ENCODE results near the gene GSC2.

GSC2 gene

DNA sequence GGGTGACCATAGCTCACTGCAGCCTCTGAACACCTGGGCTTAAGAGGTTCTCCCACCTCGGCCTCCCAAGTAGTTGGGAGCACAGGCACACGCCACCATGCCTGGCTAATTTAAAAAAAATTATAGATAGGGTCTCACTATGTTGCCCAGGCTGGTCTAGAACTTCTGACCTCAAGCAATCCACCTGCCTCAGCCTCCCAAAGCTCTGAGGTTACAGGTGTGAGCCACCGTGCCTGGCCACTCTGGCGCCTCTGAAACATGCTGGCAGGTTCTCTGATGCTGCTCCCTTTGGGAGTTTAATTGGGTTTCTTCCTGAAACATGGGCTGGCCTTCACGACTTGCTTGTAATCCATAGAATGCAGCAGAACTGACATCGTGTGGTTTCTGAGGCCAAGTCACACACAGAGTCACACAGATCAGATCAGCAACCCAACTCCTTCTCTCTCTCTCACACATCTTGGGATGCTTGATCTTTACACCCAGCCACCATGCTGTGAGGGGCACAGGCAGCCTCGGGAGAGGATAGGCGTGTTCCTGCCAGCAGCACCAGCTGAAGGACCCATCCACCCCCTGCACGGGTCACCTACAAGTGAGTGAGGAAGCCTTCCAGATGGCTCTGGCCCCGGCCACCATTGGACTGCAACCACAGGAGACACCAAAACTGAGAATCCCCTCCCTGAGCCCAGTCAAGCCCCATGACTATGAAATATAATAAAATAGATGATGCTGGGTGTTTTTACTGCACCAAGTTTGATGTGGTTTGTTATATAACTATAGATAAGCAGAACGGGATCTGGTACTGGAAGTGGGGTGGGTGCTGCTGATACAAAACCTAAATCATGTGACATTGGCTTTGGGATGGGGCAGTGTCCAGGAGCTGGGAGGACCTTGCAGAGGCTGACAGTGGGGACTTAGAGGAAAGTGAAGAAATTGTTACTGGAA lies 3.1 kb upstream of the GSC2 start:
- no peak for DNase-seq

DNA sequence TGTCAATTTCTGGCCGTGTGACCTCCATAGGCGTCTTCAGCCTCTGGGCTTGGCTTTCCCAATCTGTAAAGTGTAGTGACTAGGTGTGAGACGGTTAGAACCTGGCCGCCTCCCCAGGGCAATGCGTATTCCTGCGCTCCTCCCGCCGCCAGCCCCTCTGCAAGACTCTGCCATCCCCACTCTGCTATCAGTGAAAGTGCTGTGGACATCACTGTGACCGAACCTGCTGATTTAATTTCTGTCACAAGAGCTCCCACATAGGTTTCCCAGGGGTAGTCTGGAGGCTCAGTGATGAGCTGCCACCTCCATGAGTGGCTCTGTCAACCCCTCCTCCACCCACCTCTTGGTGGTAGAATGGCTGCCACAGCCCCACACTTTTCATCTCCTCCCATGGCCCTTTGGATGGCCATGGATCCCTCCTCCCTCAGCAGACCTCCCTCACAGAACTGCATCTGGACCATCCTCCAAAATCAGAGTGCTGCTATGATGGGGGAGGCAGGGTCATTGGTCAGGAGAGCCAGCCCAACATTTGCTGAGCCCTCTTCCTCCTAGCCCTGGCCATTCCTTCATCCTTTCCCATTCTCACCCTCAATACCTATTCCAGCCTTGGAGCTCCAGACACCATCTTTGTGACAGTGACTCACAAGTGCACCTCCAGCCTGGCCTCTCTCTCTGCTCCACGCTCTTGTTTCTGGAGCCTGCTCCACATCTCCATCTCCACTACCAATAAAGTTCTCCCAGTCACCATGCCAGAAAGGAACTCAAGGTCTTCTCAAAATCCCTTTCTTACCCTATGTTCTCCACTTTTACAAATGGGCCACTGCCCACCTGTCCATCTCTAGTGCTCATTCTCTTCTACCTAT lies 1.5 kb upstream of the GSC2 start:
- no peak for DNase-seq

GRCh38 chr22:19150482-19151328 lies 613 bp upstream of the GSC2 start:
- no peak for DNase-seq

GRCh38 chr22:19149047-19149883 lies 827 bp downstream of the GSC2 start:
- peak; percentile 16 to 32 for DNase-seq

- DNase-seq, result no peak
These were observed 1.6 kb downstream of the GSC2 start for GRCh38 chr22:19148417-19149046.

DNA sequence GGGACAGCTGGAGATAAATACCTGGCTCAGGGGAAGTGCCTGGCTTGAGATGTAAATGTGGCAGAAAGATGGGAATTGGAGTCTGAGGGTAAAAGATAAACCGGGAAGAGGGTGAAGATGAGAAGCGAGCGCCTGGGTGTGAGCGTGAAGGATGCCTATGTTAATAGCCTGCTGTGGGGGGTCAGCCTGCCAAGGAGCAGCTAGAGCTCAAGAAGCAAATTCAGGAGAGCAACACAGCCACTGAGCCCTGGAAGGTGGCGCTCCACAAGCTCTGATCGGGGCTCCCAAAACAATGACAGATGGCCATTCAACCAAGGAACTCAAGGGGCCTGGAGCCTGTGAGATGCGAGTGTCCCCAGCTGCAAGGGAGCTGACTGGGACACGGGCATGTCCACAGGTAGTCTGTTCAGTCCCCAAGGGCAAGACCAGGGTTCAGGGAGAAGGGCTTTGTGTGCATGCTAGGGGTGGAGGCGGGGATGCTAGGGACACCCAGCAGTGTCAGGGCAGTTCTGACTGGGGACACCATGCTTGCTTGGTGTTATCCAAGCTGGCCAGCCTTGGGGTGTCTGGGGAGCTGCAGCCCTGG lies 2.8 kb downstream of the GSC2 start:
- DNase-seq, result no peak

- DNase-seq, result no peak
These were observed 3.7 kb downstream of the GSC2 start for GRCh38 chr22:19146215-19146968.

DNA sequence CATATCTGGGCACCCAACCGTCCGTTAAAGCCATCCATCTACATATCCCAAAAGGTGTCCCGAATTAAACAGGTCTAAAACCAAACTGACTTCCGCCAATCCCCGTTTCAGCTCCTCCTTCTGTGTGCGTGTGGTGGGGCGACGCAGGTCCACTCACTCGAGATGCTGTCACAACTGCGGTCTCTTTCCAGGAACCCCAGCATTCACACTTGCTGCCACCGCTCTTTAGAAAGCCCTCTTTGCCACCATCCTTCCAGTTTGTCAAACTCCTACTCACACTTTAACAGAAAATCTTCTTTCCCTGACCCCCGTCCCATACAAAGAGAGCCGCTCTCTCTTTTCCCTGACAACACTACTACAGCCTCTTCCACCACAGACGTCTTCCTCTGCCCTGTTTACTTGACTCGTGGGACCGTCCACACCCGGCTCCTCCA lies 6.1 kb downstream of the GSC2 start:
- peak; percentile 53 to 58 for DNase-seq

DNA sequence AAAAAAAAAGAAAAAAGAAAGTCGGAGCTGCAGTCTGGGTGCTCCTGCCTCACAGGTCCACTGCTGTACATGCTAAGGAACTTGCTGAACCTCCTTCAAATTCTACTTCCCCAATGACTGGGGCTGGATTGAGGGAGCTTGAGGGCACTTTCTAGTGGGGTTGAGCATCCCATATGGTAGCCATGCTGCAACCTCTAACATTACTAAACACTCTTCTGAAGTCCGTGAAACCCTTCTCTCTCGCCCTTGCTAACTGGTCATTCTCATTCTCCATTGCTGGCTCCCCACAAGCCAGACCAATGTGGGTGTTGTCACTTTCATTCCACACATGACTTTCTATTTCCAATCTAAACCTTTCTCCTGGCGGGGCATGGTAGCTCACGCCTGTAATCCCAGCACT lies 6.9 kb downstream of the GSC2 start:
- no peak for DNase-seq

- no peak for DNase-seq
These were observed 7.7 kb downstream of the GSC2 start for GRCh38 chr22:19142394-19142793.

DNA sequence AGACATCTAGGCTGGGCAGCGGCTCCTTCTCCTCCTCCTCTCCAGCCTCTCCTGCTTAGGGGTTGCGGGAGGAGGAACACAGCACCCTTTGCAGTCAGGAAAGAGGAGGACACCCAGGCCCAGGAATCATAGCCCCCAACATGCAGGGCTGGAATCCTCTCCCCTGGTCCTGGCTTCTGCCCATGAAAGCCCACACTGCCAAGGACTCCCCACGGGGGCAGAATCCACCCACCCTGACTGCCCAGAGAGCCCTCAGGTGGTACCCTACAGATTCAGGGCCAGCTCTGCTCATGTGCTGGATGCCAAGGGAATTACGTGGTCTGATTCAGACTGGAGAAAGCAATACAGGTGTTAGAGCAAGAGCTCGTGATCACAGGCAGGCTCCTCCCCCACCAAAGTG lies 10.1 kb downstream of the GSC2 start:
- no peak for DNase-seq

DNA sequence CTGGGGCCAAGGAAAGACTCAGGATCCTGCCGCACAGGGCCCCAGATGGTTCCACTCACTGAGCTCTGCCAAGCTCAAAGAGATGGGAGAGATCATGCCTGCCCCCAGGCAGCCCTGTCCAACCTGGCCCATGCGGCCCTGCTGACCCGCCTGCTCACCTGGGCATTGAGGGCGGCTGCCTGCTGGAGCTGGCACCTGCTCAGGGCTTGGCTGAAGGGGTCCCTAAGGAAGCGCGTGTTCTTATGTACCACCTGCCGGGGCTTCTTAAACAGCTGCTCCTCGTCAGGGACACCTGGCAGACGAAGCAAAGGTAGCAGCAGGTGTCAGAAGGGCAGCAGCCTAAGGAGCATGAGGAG lies 11.1 kb downstream of the GSC2 start:
- DNase-seq, result no peak

DNA sequence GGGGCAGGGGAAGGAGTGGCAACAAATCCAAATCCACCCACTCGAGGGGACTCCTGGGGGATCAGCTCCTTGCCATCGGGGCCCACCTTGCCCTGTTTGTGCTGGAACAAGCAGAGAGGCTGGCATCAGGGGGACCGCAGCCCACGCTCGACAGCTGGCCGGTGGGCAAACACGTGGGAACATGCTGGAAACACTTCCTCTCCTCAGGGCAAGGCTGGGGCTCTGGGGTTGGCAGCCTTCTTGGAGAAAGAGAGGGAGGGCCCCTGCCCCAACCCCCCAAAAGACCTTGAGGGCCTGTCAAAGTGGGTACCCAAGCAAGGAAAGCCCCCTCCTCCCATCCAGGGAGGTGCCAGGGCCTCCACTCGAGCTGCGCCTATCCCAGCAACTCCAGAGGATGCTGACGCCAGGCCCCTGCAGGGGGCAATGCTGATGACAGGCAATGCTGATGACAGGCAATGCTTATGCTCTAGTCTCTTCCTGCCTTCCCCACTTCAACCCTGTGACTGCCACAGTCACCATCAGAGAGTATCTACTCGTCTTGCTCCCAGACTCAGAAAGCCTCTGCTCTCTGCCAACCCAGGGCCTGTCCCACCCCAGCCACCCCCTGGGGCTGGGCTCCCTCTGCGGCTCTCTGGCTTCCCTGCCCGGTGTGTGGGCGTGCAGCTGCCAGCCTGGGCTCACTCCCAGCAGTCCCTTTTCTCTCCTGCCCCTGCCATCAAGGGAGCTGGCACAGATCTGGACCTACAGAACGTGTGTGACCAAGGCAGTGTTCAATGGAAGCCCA lies 11.7 kb downstream of the GSC2 start:
- DNase-seq, result no peak

DNA sequence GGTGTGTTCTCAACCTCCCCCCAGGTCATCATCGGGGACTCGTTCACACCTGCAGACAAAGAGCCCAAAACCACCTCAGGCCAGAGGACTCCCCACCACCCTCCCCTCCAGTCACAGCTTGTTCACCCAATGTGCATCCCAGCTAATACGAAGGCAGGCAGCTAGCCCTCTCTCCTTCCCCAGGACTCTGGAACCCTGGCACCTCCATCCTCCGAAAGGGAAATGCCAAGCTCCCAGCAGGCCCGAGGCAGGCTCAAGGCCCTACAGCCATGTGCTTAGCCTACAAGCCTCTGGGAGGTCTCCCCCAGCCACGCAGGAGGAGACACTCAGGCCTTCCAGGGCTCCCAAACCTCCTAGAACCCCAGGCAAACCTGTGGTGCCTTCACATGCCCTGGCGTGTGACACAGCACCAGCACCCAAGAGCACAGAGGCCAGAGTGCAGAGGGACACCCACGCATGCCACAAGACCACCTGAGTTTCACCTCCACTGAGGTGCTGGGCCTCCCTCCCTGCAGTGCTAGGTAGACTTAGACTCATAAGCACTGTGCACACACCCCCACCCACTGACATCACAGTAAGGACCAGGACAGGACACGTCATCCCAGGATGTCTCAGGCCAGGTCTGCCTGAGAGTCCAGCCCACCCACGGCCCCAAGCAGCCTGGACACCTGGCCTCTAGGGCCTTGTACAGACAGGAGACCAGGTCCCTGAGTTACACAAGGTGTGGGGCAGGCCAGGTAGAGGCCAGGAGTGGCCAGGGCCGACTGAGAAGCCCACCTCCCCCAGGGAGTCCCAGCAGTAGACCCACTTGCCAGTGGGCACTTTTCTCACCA lies 12.5 kb downstream of the GSC2 start:
- no peak for DNase-seq

GRCh38 chr22:19136915-19137314 lies 13.2 kb downstream of the GSC2 start:
- DNase-seq, result no peak

DNA sequence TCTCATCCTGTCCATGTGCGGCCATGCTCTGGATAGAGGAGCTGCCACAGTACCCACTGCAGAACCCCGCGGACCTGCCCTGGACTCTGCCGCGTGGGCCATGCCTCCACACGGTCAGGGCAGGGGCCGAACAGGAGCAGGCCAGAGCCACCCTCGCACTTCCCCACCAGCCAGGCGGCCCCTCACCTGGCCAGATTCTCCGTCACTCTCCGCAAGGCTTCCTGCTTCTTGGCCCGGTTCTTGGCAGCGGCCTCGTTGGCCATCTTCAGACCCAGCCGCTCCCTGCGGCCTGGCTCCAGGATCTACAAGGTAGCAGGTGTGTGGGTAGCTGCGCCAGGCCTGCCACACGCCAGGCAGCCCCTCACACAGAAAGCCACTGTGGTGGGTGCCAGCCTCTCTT lies 15.2 kb downstream of the GSC2 start:
- no peak for DNase-seq

GRCh38 chr22:19134176-19134831 lies 15.8 kb downstream of the GSC2 start:
- DNase-seq, result no peak

DNA sequence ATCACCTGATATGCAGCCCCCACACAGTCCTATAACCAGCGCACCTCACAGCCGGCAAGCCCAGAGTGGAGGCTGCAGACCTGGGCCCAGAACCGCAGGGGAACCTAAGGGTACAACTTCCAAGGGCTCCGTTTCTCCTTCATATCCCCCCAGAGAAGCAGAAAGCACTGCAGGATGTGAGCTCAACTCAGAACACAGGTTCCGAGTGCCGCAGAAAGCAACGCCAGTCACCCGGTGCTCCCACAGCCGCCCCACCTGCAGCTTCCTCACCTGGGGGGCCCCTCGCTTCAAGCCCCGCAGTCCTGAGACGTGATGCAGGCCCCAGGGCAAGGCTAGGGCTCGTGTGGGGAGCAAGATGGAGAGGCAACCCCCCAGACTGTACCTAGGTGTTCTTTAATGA lies 16.5 kb downstream of the GSC2 start:
- DNase-seq, result no peak
